Ovary (tissue), 3 donors: ENCODE results near the gene AGBL4.

Experiments
- CTCF ChIP-seq, 3 donors: fragments of 450-650 bp in 2 of 3; fragments of 200-600 bp in 1 of 3; IDR thresholded peaks; one replicate each; pipeline versions ENCODE4 v1.5.1 to v1.8.0; 2016 to 2022; ENCODE audit warnings: antibody characterized with exemption in 3 of 3, mild to moderate bottlenecking in 1 of 3
- POLR2A ChIP-seq: fragments of 450-650 bp; IDR thresholded peaks from one replicate; pipeline ENCODE4 v1.6.1; 2017; ENCODE audit warnings: antibody characterized with exemption, mild to moderate bottlenecking, moderate library complexity
- donor health status: DM: no; HTN: no; CAD: no.

DNA sequence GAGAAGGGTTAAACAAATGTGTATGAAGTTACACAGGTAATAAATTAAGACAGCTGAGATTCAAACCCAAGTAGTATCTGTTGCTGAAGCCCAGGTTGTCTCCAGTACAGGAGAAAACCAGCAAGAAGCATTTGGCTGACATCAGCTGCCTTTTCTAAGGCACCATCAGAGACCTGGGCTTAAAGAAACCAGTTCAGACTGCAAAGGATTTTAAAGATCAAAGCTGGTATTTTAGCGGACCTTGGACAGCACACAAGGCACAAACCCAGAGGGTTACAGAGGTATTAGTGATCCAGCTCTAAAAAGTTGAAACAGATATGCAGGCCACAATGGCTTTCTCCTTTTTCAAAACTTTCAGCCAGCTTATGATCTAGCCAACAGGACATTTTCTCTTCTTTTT, 1270.5 kb downstream of the AGBL4 start:
- TF ChIP-seq CTCF (IDR thresholded peaks at IDR 0.05) = no peak
- TF ChIP-seq POLR2A = no peak
